Aorta (tissue), 5 donors: ENCODE measurements around the gene PLK3. TPM values are rescaled to one million over a fixed set of nuclear protein-coding genes. Genes with fewer than 3 reads are reported as not detected.

ENCODE experiments used
- ATAC-seq: fragments of 200-7000 bp; cut with Tn5 transposase; one replicate; pipeline ENCODE4 v1.9.1; 2022; ENCODE audit warnings: moderate library complexity; ENCODE audit not compliant: low FRiP score
- DNase-seq, 2 donors: peaks; one replicate each; pipeline ENCODE4 v3.0.0-alpha.2; 2020
- H3K27ac ChIP-seq, 2 donors: one replicate each; pipeline ENCODE4 v1.5.1; 2013; ENCODE audit warnings: low read length in 2 of 2, mild to moderate bottlenecking in 2 of 2, moderate library complexity in 2 of 2, control low read depth in 1 of 2, inconsistent platforms in 1 of 2, low read depth in 1 of 2
- H3K27me3 ChIP-seq, 2 donors: one replicate each; pipeline ENCODE4 v1.6.1; 2013; ENCODE audit warnings: control low read depth in 1 of 2, low read length in 1 of 2, mild to moderate bottlenecking in 1 of 2, moderate library complexity in 1 of 2; ENCODE audit not compliant: insufficient read depth in 2 of 2, control insufficient read depth in 1 of 2
- H3K36me3 ChIP-seq, 2 donors: one replicate each; pipeline ENCODE4 v1.6.1; 2013; ENCODE audit warnings: control low read depth in 1 of 2, low read length in 1 of 2, mild to moderate bottlenecking in 1 of 2; ENCODE audit not compliant: insufficient read depth in 2 of 2, control insufficient read depth in 1 of 2
- H3K4me1 ChIP-seq, 2 donors: one replicate each; pipeline ENCODE4 v1.6.1; 2013; ENCODE audit warnings: low read length in 2 of 2, control low read depth in 1 of 2, mild to moderate bottlenecking in 1 of 2, moderate library complexity in 1 of 2; ENCODE audit not compliant: insufficient read depth in 2 of 2, control insufficient read depth in 1 of 2
- H3K4me3 ChIP-seq, 2 donors: one replicate each; pipeline ENCODE4 v1.5.1; 2013; ENCODE audit warnings: low read length in 2 of 2, control low read depth in 1 of 2, mild to moderate bottlenecking in 1 of 2
- H3K9me3 ChIP-seq: one replicate; pipeline ENCODE4 v1.6.1; 2013; ENCODE audit warnings: mild to moderate bottlenecking, low read length; ENCODE audit not compliant: control insufficient read depth
- WGBS, 2 donors: extraction: QIAGEN DNeasy Blood & Tissue Kit; methylation state at CpG; one replicate each; pipeline ENCODE4 v1.1.7; 2013; 5-methylcytosine and 5-hydroxymethylcytosine counted together
- intact Hi-C, 2 donors: fragments of 100-400 bp; cut with DNase I; formaldehyde crosslinking; loops; one replicate each; pipeline versions ENCODE4 v1.14.2 to v1.15.0; 2022
- polyA plus RNA-seq, 2 donors: library from polyadenylated mRNA; stranded (reverse); fragments of 200-250 nt; gene quantifications; one replicate each; pipeline ENCODE4 v1.2.3, GENCODE V29; 2013
- total RNA-seq, 2 donors: library from RNA; stranded (reverse); fragmentation: NEBNext Ultra II Directional; extraction: Animal tissue kit (Norgen Biotek cat#: 25700); gene quantifications; one replicate each; pipeline ENCODE4 v1.2.1, GENCODE V29; 2021
- donor health status: healthy with polysubstance abuse.
- donor health status: Bipolar disorder and iron deficiency.
- donor health status: DM: no; HTN: no; CAD: no.
- donor health status: DM: no; HTN: no; CAD: no.
- donor health status: DM: yes; HTN: yes; CAD: no.

The PLK3 gene
- total and polyA plus RNA-seq, 4 donors = 16.2 to 84.3 (median 51.0) TPM

- Histone ChIP-seq H3K4me3 (no peak overlapping the region), H3K9me3 (no peaks in the 10 kb centered on the region), H3K36me3 (no peaks in the 10 kb centered on the region), H3K4me1 (no peaks in the 10 kb centered on the region), H3K27me3 (no peaks in the 10 kb centered on the region), H3K27ac (peak overlapping the region in 1 of 2 donors; percentile 23)
- 43 to 46% methylated on average over 11 of the region's 11 CpGs for WGBS, 2 donors
- DNase-seq (no peak), ATAC-seq (no peak)
- intact Hi-C loops = loop anchor here (5.0 to 10.0 kb wide), 2 partner anchors 47 to 49 kb away; no protein-coding TSS in a partner anchor
Observed at GRCh38 chr1:44785501-44786137, 14.6 kb upstream of the PLK3 start.

GRCh38 chr1:44786138-44786840 lies 13.9 kb upstream of the PLK3 start:
- H3K36me3 ChIP-seq = no peaks in the 10 kb centered on the region
- DNase-seq (peak; percentile 81 to 89), ATAC-seq (peak; percentile 79)
- intact Hi-C loops = loop anchor here (5.0 to 10.0 kb wide), 2 partner anchors 46 to 49 kb away; no protein-coding TSS in a partner anchor
- 5 to 6% methylated on average over 48 to 49 of the region's 49 CpGs for WGBS, 2 donors
- H3K4me1 ChIP-seq = no peaks in the 10 kb centered on the region
- H3K9me3 ChIP-seq = no peaks in the 10 kb centered on the region
- H3K4me3 ChIP-seq = peak overlapping the region in 1 of 2 donors; percentile 23
- H3K27me3 ChIP-seq = no peaks in the 10 kb centered on the region
- H3K27ac ChIP-seq = peak overlapping the region in 1 of 2 donors; percentile 74

- Histone ChIP-seq H3K9me3 (no peaks in the 10 kb centered on the region), H3K27me3 (no peaks in the 10 kb centered on the region), H3K4me3 (no peak overlapping the region), H3K36me3 (no peaks in the 10 kb centered on the region), H3K4me1 (no peaks in the 10 kb centered on the region), H3K27ac (peak overlapping the region in 1 of 2 donors; percentile 74)
- DNase-seq (peak in 1 of 2 donors; percentile 67), ATAC-seq (peak; percentile 3)
- intact Hi-C loops = loop anchor here (5.0 to 10.0 kb wide), 2 partner anchors 45 to 48 kb away; no protein-coding TSS in a partner anchor
- WGBS, 2 donors = 79 to 83% methylated on average over 9 of the region's 9 CpGs
Observed at GRCh38 chr1:44786841-44787426, 13.2 kb upstream of the PLK3 start.

GRCh38 chr1:44787506-44787905 lies 12.7 kb upstream of the PLK3 start:
- Histone ChIP-seq H3K36me3 (no peaks in the 10 kb centered on the region), H3K4me3 (no peak overlapping the region), H3K9me3 (no peaks in the 10 kb centered on the region), H3K4me1 (no peaks in the 10 kb centered on the region), H3K27me3 (no peaks in the 10 kb centered on the region), H3K27ac (no peak overlapping the region)
- DNase-seq = peak in 1 of 2 donors; percentile 72
- intact Hi-C loops = loop anchor here (5.0 to 10.0 kb wide), 2 partner anchors 45 to 47 kb away; no protein-coding TSS in a partner anchor
- ATAC-seq = no peak
- WGBS, 2 donors = 96 to 99% methylated on average over 10 of the region's 10 CpGs

DNA sequence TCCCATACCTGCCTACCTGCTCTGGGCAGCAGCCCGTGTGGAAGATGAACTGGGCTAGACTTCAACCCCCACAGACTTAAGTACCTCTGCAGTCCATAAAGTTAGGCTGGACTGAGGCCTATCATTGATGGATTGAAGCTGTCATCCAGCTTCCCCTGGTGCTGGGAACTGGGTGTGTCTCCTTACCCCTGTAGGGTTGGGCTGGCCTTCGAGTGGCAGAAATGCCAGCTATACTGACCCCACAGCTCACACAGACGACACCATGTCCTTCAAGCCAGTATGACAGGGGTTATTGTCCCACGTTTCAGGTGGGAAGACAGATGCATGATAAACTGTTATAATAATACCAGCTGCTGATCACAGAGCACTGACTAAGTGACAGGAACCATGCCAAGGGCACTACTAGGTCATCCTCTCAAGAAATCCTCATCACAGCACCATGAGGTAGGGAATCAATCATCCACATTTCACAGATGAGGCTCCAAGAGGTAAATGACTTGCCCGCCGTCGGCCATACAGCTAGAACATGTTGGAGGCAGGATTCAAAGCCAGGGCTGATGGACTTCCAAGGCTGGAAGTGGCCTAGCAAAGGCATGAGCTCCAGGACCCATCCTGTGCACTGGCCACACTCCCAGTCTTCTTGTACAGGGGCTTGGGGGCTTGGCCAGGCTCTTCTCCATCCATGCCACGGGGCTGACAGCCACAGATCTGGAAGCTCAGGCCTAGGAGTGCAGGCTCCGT lies 11.9 kb upstream of the PLK3 start, which contains the start of gene BEST4:
Gene BEST4, minus strand, starts transcription at position 51 of the 741 bp plus-strand sequence. CDS start 465 bp downstream, outside the sequence.
- Histone ChIP-seq H3K27ac (no peak within 1 kb of the TSS), H3K36me3 (no peaks in the 10 kb centered on the region), H3K27me3 (no peaks in the 10 kb centered on the region), H3K4me1 (no peaks in the 10 kb centered on the region), H3K9me3 (no peaks in the 10 kb centered on the region), H3K4me3 (no peak within 1 kb of the TSS)
- intact Hi-C loops = loop anchor here (5.0 to 10.0 kb wide), 2 partner anchors 44 to 47 kb away; no protein-coding TSS in a partner anchor
- no peak for ATAC-seq
- DNase-seq = peak in 1 of 2 donors; percentile 61
- WGBS, 2 donors = 85 to 88% methylated on average over 9 of the region's 9 CpGs

DNA sequence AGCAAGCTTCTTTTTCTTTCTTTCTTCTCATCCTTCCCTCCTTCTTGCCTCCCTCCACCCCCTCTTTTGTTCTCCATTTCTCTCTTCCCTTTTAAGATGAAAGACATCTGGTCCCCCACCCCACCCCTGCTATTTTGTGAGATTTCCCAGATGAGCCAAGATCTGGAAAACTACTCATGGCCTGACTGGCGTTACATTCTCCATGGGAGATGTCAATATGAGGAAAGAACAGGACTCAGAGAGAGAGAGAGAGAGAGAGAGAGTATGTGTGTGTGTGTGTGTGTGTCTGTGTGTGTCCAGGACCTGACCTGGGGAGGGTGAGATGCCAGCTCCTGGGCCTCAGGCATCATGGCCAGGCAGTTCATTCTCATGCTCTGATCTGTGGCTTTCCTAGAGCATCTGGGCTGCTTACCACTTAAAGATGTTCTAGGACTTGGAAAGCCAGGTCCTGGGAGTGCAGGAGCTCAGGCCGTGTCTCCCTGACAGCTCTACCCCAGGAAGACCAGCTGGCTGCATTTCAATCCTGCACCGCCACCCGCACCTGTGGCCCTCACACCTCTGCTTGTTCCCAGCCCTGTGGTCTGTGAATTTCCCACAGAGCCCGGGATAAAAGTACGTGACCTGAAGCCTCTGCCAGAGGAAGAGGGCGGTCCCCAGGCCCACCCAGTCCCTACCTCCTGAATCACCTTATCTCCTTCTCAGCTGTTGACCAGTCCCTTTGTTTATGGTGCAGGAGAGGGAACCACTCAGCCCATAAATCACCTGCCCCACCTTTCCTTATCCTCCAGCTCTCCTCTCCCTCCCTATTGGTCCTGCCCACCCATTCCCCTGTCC lies 9.0 kb upstream of the PLK3 start:
- Histone ChIP-seq H3K36me3 (no peaks in the 10 kb centered on the region), H3K4me3 (no peak overlapping the region), H3K4me1 (no peaks in the 10 kb centered on the region), H3K27ac (no peak overlapping the region), H3K9me3 (no peaks in the 10 kb centered on the region), H3K27me3 (no peaks in the 10 kb centered on the region)
- ATAC-seq (no peak), DNase-seq (peak in 1 of 2 donors; percentile 59)
- intact Hi-C loops = loop anchor here in 1 of 2 donors (5.0 kb wide), 1 partner anchor 221 kb away; the partner anchor contains the start of genes HECTD3 and UROD
- WGBS, 2 donors = 81 to 87% methylated on average over 7 of the region's 7 CpGs

DNA sequence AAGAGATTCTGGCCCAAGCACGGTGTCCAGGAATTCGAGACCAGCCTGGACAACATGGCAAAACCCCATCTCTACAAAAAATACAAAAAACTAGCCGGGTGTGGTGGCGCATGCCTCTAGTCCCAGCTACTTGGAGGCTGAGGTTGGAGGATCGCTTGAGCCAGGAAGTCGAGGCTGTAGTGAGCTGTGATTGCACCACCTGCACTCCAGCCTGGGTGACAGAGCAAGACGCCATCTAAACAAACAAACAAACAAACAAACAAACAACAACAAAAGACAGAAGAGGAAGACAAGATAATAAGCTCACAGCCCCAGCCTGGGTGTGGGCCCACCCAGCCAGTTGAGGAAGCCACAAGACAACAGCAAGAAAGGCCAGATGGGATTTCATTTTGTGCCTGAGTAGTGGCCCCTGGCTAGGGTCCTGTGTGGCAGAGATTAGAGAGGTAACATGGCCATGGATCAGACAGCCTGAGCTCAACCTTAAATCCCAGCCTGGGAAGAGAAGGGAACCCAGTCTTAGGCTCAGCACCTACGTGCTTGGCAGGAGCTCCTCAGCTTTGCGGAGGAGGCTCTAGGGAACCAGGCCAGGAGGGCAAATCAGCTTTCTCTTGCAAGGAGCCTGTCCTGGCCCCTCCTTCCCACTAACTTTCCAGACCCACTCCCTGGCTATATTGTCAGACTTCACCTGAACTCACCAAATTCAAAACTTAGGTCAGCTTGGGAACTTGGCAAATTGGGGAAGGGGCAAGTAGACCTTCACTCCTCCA lies 7.3 kb upstream of the PLK3 start:
- Histone ChIP-seq H3K27ac (no peak overlapping the region), H3K4me1 (no peaks in the 10 kb centered on the region), H3K27me3 (no peaks in the 10 kb centered on the region), H3K9me3 (no peaks in the 10 kb centered on the region), H3K4me3 (no peak overlapping the region), H3K36me3 (no peaks in the 10 kb centered on the region)
- no peak for ATAC-seq
- 75 to 82% methylated on average over 9 of the region's 9 CpGs for WGBS, 2 donors
- intact Hi-C loops = loop anchor here in 1 of 2 donors (5.0 kb wide), 1 partner anchor 219 kb away; the partner anchor contains the start of genes HECTD3 and UROD
- peak in 1 of 2 donors; percentile 46 for DNase-seq
